ENCODE data around the gene AKIRIN2.
"Not testable (repeated sequence)": the region's sequence is repeated elsewhere in the genome, so short reads cannot be mapped to it uniquely, and the experiment has no call there.

Gene AKIRIN2

DNA sequence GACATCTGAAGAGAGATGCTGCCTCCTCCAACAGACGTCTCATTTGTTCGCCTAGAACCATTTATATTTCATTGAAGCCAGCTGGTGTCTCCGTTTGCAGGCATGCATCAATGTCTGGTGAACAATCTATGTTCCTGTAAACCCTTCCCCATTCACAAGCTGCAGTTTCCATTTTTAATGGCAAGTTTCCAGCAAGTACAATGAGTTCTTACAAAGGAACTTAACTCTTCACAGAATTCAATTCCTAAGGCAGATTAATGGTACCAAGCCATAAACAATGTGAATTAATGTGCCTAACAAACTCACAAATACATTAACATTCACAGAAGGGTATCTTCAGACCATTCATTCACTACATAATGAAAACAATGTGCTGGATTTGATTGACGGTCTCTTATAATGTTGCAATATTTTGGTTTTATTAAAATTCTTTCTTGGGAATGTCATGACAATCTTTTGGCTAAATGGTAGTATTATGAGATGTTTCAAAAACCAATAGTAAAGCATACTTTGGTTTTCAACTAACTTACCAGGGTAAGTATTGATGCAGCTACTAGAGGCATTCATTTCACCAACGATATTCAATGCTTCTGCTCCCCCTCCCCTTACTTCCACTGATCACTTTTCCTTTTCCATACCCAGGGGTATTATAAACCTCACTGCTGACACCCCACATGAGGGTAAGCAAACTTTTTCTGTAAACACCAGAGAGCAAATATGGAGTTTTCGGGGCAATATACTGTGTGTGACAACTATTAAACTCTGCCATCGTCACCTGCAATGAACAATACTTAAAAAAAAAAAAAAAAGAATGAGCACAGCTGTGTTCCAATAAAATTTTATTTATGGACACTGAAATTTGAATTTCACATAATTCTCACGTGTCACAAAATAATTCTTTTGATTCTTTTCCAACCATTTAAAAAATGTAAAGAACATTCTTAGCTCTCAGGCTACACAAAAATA lies 4.2 kb downstream of the AKIRIN2 start:
- no peak for DNase-seq (ENCODE audit: low read depth, low spot score)
- no peak overlapping the region for H3K4me3 ChIP-seq (ENCODE audit: low read length)

DNA sequence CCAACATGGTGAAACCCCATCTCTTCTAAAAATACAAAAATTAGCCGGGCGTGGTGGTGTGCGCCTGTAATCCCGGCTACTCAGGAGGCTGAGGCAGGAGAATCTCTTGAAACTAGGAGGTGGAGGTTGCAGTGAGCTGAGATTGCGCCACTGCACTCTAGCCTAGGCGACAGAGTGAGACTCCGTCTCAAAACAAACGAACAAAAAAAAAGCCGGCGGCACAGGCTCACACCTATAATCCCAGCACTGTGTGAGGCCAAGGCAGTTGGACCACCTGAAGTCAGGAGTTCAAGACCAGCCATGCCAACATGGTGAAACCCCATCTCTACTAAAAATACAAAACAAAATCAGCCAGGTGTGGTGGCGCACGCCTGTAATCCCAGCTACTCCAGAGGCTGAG lies 5.2 kb downstream of the AKIRIN2 start:
- not testable (repeated sequence) for DNase-seq (ENCODE audit: low read depth, low spot score); H3K4me3 ChIP-seq (ENCODE audit: low read length)

DNA sequence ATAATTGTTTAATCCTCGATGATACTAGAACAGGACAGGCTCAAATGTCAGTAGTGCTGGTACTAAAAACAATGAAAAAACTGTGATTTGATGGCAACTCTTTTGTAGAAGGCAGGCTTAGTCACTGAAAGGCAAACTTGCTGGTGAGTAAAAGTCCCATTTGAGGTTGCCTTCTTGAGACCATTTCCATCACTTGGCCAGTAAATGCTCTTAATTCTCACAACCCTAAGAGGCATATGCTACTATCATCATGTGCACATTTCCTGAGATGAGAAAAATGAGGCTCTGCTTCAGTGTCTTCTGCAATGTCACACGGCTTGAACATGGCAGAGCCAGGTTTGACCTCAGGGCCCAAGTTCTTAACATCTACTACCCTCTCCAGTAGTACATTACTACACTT lies 9.9 kb downstream of the AKIRIN2 start:
- no peak overlapping the region for H3K4me3 ChIP-seq (ENCODE audit: low read length)
- no peak for DNase-seq (ENCODE audit: low read depth, low spot score)

DNA sequence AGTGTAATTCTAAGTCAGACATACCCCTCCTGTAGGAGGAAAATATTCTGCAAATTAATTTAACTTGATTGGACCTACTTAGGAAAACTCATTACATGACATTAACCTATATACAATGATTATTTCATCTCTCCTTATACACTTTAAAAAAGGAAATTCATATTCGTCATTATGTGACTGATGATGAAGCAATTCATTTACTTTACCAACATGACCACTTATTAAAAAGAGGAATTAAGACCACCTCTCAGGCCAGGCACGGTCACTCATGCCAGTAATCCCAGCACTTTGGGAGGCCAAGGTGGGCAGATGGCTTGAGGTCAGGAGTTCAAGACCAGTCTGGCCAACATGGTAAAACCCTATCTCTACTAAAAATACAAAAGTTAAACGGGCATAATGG lies 11.6 kb downstream of the AKIRIN2 start:
- DNase-seq (ENCODE audit: low read depth, low spot score): no peak
- no peak overlapping the region for H3K4me3 ChIP-seq (ENCODE audit: low read length)

DNA sequence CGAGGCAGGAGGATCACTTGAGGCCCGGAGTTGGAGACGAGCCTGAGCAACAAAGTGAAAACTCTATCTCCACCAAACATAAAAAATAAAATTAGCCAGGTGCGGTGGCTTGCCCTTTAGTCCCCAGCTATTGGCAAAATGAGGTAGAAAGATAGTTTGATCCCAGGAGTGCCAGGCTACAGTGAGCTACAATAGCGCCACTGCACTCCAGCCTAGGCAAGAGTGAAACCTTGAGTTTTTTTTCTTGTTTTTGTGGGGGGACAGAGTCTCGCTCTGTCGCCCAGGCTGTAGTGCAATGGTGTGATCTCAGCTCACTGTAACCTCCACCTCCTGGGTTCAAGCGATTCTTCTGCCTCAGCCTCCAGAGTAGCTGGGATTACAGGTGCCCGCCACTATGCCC lies 14.1 kb downstream of the AKIRIN2 start:
- H3K4me3 ChIP-seq (ENCODE audit: low read length); DNase-seq (ENCODE audit: low read depth, low spot score): not testable (repeated sequence)

DNA sequence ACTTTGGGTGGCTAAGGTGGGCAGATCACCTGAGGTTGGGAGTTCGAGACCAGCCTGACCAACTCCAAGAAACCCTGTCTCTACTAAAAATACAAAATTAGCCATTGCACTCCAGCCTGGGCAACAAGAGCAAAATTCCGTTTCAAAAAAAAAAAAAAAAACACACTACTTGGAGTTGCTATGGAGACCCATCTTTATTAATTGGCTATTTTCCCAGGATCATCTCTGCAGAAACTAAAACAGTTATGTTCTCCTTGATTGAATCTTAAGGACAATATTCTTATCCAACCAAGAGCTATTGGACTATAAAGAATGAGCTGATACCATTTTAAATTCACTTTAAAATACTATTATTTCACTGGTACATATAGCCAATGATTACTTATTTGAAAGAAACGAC lies 14.7 kb downstream of the AKIRIN2 start:
- no peak overlapping the region for H3K4me3 ChIP-seq (ENCODE audit: low read length)
- DNase-seq (ENCODE audit: low read depth, low spot score): no peak

DNA sequence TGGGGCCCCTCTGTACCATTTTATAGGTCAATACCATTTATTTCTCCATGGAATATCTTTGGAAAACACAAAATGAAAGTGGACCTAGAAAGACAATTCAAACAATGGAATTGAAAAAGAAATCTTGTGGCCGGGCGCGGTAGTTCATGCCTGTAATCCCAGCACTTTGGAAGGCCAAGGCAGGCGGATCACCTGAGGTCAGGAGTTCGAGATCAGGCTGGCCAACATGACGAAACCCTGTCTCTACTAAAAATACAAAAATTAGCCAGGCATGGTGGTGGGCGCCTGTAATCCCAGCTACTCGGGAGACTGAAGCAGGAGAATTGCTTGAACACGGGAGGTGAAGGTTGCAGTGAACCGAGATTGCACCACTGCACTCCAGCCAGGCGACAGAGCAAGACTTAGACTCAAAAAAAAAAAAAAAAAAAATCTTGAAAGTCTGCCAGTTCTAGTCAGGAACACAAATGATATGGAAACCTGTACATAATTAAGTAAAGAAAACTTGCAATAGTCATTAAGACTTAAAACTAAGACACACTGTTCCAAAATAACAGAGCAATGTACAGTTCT lies 15.3 kb downstream of the AKIRIN2 start:
- not testable (repeated sequence) for DNase-seq (ENCODE audit: low read depth, low spot score); H3K4me3 ChIP-seq (ENCODE audit: low read length)

DNA sequence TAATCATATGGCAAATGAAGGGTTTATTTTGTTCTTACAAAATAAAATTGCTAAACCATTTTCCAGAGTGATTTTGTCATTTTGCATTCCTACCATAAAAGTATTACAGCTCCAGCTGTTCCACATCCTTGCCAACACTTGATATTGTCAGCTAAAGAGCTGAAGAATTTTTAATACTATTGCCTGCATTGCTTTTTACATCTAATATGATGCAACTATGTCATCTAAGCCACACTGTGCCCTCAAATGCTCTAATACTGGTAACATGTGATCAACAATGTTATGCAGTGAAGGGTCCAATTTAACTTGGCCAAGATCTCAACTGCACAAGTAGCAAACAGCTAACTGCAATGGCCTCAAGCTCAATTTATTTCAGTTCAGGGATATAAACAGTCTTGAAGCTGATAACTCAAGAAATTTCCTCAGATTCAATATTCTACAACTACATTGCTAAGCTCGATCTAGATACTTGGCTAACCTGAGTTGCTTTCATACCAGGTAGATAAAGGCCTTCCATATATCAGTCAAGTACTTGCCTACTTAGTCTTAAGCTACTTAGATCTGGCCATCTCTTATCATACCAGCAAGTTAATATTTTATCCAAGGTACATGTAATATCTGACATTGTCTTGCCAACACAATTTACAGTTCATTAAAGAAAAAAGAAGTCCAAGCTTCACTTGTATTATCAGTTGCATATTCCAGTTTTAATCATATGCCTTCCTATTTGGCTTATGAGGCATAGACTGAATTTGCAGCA lies 17.0 kb downstream of the AKIRIN2 start:
- DNase-seq (ENCODE audit: low read depth, low spot score): no peak
- H3K4me3 ChIP-seq (ENCODE audit: low read length): no peak overlapping the region

DNA sequence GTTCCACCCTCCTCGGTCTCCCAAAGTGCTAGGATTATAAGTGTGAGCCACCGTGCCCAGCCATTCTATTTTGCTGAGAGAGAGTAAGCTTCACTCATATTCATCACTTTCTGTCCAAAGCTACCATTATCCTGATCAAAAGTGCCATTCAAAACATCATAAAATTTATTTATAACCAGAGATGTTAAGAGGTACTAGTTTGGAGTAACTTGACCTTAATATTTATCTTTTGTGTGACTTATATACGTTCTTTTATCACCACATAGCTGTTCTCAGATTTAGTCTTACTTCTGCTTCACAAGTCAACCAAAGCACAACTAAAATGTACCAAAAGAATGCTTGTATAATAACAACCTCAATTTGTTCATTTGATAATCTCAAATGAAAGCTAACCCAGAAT lies 18.1 kb downstream of the AKIRIN2 start:
- no peak for DNase-seq (ENCODE audit: low read depth, low spot score)
- H3K4me3 ChIP-seq (ENCODE audit: low read length): no peak overlapping the region

DNA sequence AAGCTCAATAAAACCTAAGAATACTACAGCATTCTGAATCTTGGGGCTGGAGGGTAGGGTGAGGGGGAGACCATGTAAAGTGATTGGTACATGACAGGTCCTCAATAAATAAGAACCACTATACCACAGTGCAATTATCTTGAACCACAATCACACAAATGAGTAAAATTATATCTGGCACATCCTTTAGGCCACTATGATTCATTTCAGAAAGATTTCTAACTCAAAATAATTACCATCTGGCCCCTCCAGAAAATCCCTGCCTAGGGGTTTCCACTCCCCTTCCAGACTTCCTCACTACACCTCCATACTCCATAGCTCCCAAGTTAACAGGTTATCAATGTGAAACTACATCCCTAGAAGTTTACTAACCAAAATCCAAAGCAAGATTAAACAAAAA lies 19.7 kb downstream of the AKIRIN2 start:
- no peak for DNase-seq (ENCODE audit: low read depth, low spot score)
- H3K4me3 ChIP-seq (ENCODE audit: low read length): no peak overlapping the region

DNA sequence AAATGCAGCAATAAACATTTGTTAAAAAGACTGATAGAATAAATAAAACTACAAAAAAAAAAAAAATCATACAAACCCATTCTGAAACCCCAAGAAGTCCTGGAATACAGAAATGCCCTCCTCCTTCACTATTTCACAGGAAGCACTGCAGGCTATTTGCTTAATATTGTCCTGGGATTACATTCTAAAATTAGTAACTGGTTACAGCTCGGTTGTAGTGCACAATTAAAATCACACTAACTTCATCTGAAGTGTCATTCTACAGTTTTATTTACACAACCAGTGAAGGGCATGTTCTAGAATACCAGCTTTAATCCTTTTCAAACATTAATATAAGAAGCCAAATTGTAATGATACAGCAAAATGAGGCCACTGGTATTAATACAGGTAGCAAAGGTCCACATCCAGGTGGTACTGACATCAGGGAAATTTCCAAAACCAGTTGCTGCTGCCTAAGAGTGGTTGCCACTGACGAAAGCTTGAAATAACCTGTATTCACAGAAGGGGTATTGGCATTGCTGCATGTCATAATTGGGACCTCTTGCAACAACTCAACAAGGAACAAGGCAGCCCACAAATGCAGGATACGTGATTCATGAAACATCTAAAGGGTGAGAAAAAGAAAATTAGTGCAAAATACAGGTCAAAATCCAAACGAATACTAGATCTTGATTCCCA lies 26.9 kb downstream of the AKIRIN2 start:
- no peak overlapping the region for H3K4me3 ChIP-seq (ENCODE audit: low read length)
- no peak for DNase-seq (ENCODE audit: low read depth, low spot score)

DNA sequence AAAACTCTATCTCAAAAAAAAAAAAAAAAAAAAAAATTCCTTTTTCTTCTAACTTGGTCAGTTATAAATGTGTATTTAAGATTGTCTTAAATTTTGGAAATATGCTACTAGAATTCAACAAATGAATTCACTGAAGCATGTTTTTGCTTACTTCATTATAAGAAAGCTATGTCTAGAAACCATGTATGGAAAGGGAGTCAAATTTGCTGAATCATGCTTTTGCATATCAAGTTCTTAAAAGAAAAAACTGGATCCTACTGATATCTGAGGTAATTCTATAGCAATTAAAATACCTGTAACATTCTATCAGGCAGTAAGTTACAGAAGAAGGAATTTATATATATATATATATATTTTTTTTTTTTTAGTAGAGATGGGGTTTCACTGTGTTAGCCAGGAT lies 27.7 kb downstream of the AKIRIN2 start:
- H3K4me3 ChIP-seq (ENCODE audit: low read length): no peak overlapping the region
- DNase-seq (ENCODE audit: low read depth, low spot score): no peak

DNA sequence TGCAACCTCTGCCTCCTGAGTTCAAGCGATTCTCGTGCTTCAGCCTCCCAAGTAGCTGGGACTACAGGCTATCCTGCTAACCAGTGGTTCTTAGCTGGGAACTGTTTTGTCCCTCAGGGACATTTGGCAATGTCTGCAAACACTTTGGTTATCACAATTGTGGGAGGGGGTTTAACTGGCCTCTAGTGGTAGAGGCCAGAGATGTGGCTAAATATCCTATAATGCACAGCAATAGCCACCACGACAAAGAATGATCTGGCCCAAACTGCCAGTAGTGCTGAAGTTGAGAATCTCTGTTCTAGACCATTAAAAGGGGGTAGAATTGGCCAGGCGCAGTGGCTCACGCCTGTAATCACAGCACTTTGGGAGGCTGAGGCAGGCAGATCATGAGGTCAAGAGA lies 28.8 kb downstream of the AKIRIN2 start:
- DNase-seq (ENCODE audit: low read depth, low spot score): no peak
- no peak overlapping the region for H3K4me3 ChIP-seq (ENCODE audit: low read length)

DNA sequence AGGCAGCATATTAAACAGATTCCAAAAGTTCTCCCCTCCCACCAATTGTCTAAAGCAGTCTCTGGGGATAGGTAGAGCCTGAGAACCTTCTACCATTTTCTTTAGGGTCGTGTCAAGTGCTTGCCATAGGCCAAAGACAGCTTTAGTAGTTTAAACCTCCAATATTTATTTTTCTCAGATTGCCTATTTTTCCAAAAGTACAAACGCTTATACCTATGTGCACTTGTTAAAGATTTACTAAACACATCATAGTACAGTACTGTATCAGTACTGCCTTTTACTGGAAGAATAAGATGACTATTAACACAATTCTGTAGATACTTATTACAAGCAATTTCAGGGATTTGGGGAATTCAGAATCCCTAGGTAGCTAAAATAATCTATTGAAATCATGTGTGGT lies 29.4 kb downstream of the AKIRIN2 start:
- DNase-seq (ENCODE audit: low read depth, low spot score): no peak
- H3K4me3 ChIP-seq (ENCODE audit: low read length): no peak overlapping the region

DNA sequence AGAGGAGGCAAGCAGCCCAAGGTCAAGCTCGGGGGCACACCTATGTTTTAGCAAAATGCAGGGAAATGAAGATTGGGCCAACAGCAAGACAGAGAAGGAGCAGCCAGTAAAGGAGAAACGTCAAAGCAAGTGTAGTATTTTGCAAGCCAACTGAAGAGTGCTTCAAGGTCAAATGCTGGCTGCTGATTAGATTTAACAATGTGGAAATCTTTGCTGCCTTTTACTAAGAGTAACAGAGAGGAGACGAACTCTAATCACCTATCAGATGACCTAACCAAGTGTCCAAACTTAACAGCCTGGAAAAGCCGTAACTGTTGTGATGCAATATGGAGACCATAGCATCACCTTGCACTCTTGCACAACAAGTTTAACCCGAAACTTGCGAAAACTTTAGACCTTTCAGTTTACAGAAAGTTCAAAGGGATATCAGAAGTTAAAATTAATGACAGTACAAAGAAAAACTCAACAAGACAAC lies 30.4 kb downstream of the AKIRIN2 start:
- H3K4me3 ChIP-seq (ENCODE audit: low read length): no peak overlapping the region
- no peak for DNase-seq (ENCODE audit: low read depth, low spot score)

DNA sequence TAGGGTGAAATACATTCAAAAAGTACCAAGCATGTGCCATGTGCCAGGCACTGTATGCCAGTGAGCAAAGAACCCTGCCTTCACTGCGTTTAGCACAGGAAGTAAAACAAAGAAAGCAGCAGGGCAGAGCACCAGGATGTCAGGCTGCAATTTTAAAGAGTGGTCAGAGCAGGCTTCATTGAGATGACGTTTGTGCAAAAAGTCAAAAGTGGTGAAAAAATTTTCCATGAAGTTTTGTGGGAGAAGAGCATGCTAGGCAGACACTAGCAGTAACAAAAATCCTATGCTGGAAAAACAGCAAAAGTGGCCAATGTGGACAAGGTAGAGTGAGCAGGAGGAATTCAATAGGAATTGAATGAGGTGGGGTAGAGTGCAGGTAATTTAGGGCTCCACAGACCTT lies 31.3 kb downstream of the AKIRIN2 start:
- DNase-seq (ENCODE audit: low read depth, low spot score): no peak
- H3K4me3 ChIP-seq (ENCODE audit: low read length): no peak overlapping the region

DNA sequence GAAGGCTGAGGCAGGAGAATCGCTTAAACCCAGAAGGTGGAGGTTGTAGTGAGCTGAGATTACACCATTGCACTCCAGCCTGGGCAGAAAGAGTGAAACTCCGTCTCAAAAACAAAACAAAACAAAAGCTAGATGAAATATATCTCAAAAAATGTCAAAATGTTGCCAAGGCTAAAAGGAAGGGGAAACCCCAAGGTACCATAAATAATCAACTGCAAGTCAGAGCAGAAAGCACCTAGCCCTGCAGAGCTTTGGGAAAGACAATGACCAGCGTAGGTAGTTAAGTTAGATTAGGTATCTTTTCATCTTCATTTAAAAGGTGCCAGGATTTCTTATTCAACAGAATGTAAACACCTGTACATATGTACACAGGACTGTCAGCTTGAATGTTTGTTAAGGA lies 33.0 kb downstream of the AKIRIN2 start:
- DNase-seq (ENCODE audit: low read depth, low spot score): no peak
- no peak overlapping the region for H3K4me3 ChIP-seq (ENCODE audit: low read length)

DNA sequence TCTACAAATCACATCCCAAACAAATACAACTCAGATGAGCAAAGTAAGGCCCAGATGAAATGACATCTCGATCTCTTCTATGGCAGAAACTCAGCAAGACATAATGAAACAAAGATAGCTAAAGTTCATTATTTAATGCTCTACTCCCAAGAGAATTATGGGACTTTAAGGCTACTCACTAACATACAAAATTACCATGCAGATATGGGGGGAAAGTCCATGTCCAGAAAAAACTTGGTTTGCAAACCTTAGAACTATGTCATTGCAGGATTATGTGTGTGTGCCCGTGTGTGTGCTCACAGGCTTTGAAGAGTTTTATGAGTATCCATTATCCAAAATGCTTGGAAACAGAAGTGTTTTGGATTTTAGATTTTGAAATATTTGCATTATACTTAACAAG lies 34.0 kb downstream of the AKIRIN2 start:
- H3K4me3 ChIP-seq (ENCODE audit: low read length): no peak overlapping the region

DNA sequence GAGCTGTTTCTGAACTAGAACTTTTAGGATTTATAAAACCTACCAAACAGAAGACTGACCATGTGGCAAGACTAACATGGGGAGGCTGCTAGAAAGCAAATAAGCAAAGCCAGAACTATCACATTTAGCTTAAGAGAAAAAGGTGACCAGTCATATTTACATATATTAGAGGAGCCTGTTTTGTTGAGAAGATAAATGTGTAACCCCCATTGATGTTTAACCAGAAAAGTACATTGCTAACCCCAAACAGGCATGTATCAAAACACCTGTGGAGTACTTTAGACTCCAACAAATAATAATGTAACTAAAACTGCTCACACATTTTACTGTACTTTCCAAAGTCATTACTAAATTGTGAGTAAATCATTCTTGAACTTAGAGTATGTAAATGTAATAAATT lies 35.0 kb downstream of the AKIRIN2 start:
- no peak overlapping the region for H3K4me3 ChIP-seq (ENCODE audit: low read length)
- no peak for DNase-seq (ENCODE audit: low read depth, low spot score)

More for the DNA sequence above, 34.0 kb downstream of the AKIRIN2 start:
- no peak for DNase-seq (ENCODE audit: low read depth, low spot score)
